DMS 273 (cell line): ENCODE results near the gene MEIS3.

Experiments
- DNase-seq: peaks from one replicate; lab custom pipeline; 2025; ENCODE audit not compliant: unreplicated experiment; lab: John Stamatoyannopoulos, UW

Gene MEIS3

GRCh38 chr19:47435883-47436417 is 16.6 kb upstream of the MEIS3 start:
- DNase-seq = no peak

GRCh38 chr19:47435196-47435595 is 15.9 kb upstream of the MEIS3 start:
- no peak for DNase-seq

GRCh38 chr19:47434088-47434487 is 14.8 kb upstream of the MEIS3 start:
- no peak for DNase-seq

GRCh38 chr19:47433121-47433520 is 13.8 kb upstream of the MEIS3 start:
- DNase-seq = no peak

GRCh38 chr19:47432499-47432898 is 13.2 kb upstream of the MEIS3 start:
- DNase-seq = no peak

GRCh38 chr19:47432091-47432490 is 12.8 kb upstream of the MEIS3 start:
- no peak for DNase-seq

- DNase-seq = no peak
Measured at GRCh38 chr19:47430041-47430802, 10.9 kb upstream of the MEIS3 start.

- DNase-seq = peak; percentile 44
Measured at GRCh38 chr19:47429140-47429793, 9.9 kb upstream of the MEIS3 start.

- peak; percentile 99 for DNase-seq
Measured at GRCh38 chr19:47428177-47428894, 9.0 kb upstream of the MEIS3 start.

- peak; percentile 90 for DNase-seq
Measured at GRCh38 chr19:47427241-47428176, 8.2 kb upstream of the MEIS3 start.

- no peak for DNase-seq
Measured at GRCh38 chr19:47423203-47423882, 4.0 kb upstream of the MEIS3 start.

- DNase-seq = no peak
Measured at GRCh38 chr19:47422417-47423163, 3.3 kb upstream of the MEIS3 start.

- DNase-seq = peak; percentile 46
Measured at GRCh38 chr19:47421844-47422395, 2.6 kb upstream of the MEIS3 start.

GRCh38 chr19:47421244-47421786 is 2.0 kb upstream of the MEIS3 start:
- DNase-seq = no peak

- no peak for DNase-seq
Measured at GRCh38 chr19:47419789-47420188, 462 bp upstream of the MEIS3 start.

- DNase-seq = no peak
Measured at GRCh38 chr19:47418692-47419029, 666 bp downstream of the MEIS3 start.

GRCh38 chr19:47417746-47418691 is 1.3 kb downstream of the MEIS3 start:
- no peak for DNase-seq
